Measurements from ENCODE around the gene NEXN.

The NEXN gene

DNA sequence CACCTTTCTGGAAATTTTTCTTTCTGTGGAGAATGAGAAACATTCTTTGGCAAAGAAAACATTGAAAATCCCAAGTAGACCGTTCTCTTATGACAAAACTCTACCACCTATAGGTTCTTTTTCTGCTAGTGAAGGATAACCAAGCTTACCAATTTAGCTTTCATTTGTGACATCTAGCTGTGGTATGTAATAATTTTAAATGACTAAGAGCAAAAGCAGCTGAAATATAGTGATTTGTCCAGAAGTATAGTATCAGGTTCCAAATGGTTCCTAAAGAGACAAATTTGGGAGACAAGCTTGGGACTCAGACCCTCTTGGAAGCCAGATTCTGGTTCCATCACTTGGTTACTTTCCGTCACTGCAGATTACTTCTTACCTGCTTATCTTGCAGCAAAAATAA, 66.1 kb downstream of the NEXN start:
- no peak overlapping the region for H3K27ac Mint-ChIP-seq
- H3K9me3 Mint-ChIP-seq = no peaks in the 10 kb centered on the region
- H3K4me1 Mint-ChIP-seq = no peaks in the 10 kb centered on the region
- TF ChIP-seq, protein P1, sequence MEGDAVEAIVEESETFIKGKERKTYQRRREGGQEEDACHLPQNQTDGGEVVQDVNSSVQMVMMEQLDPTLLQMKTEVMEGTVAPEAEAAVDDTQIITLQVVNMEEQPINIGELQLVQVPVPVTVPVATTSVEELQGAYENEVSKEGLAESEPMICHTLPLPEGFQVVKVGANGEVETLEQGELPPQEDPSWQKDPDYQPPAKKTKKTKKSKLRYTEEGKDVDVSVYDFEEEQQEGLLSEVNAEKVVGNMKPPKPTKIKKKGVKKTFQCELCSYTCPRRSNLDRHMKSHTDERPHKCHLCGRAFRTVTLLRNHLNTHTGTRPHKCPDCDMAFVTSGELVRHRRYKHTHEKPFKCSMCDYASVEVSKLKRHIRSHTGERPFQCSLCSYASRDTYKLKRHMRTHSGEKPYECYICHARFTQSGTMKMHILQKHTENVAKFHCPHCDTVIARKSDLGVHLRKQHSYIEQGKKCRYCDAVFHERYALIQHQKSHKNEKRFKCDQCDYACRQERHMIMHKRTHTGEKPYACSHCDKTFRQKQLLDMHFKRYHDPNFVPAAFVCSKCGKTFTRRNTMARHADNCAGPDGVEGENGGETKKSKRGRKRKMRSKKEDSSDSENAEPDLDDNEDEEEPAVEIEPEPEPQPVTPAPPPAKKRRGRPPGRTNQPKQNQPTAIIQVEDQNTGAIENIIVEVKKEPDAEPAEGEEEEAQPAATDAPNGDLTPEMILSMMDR (IDR thresholded peaks at IDR 0.05; ENCODE audit: unreplicated experiment in 3 of 3) = no peak
- no peak overlapping the region for H3K4me3 Mint-ChIP-seq
- H3K27me3 Mint-ChIP-seq (ENCODE audit: low read depth) = no peaks in the 10 kb centered on the region
- H3K36me3 Mint-ChIP-seq (ENCODE audit: low read depth) = peaks cover 67% of the 10 kb centered on the region

DNA sequence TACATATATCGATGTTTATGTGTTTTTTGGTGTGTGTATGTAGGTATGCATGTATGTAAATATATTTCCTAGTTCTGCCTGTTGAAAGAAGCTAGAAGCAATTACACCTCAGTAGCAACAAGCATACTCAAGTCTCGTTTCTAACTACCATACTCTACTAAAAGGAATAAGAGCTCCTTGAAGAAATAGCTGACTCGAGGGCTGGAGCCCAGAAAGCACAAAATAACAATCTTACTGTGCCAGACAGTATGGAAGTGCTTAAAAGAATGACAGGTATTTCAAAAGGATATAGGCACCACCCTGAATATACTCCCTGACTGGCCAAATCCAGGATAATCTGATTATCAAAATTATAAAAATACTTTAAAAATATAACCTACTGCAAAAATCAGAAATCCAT, 67.3 kb downstream of the NEXN start:
- Mint-ChIP-seq H3K27ac (no peak overlapping the region), H3K4me1 (no peaks in the 10 kb centered on the region), H3K4me3 (no peak overlapping the region), H3K27me3 (ENCODE audit: low read depth) (no peaks in the 10 kb centered on the region), H3K9me3 (no peaks in the 10 kb centered on the region), H3K36me3 (ENCODE audit: low read depth) (peaks cover 79% of the 10 kb centered on the region)
- TF ChIP-seq, protein P1 (IDR thresholded peaks at IDR 0.05; ENCODE audit: unreplicated experiment in 3 of 3) = no peak

DNA sequence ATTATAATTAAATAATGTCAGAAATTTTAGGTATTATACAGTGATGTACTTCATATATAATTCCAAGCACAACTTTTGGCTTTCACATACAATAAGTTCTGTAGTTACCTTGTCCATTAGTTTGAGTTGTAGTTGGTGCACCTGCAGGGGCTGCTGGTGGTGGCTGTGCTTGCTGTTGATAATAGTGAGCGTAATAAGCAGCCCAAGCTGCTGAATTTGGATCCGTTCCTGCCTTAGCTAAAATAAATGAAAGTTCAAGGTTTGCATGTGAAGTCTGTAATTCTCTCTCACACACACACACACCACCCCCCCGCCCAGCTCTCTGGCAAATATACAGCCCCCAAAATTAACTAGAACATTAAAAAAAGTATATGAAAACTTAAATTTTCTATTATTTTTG, 68.0 kb downstream of the NEXN start:
- Mint-ChIP-seq H3K36me3 (ENCODE audit: low read depth) (peaks cover 82% of the 10 kb centered on the region), H3K27me3 (ENCODE audit: low read depth) (no peaks in the 10 kb centered on the region), H3K9me3 (no peaks in the 10 kb centered on the region), H3K4me1 (no peaks in the 10 kb centered on the region), H3K4me3 (no peak overlapping the region), H3K27ac (no peak overlapping the region)
- TF ChIP-seq, protein P1 (IDR thresholded peaks at IDR 0.05; ENCODE audit: unreplicated experiment in 3 of 3) = no peak

DNA sequence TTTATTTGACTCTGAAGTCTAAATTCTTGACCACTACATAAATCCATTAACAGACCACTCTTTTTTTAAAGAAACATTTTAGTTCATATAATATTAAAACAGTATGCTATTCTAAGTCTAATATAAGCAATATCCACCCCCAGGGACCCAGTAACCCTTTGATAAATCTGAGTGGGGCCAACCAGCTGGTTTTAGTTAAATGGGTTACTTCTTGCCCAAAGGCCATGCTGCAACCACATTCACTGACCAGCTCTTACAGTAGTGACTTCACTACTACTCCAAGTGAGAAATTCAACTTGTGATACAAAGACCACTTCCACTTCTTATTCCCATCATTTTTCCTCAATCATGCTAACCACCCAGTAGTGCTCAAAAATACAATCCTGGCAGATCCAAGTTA, 70.0 kb downstream of the NEXN start:
- no peaks in the 10 kb centered on the region for H3K9me3 Mint-ChIP-seq
- H3K4me1 Mint-ChIP-seq = no peaks in the 10 kb centered on the region
- H3K27ac Mint-ChIP-seq = no peak overlapping the region
- H3K4me3 Mint-ChIP-seq = no peak overlapping the region
- TF ChIP-seq, protein P1 (IDR thresholded peaks at IDR 0.05; ENCODE audit: unreplicated experiment in 3 of 3) = no peak
- no peaks in the 10 kb centered on the region for H3K27me3 Mint-ChIP-seq (ENCODE audit: low read depth)
- H3K36me3 Mint-ChIP-seq (ENCODE audit: low read depth) = peaks cover 83% of the 10 kb centered on the region

DNA sequence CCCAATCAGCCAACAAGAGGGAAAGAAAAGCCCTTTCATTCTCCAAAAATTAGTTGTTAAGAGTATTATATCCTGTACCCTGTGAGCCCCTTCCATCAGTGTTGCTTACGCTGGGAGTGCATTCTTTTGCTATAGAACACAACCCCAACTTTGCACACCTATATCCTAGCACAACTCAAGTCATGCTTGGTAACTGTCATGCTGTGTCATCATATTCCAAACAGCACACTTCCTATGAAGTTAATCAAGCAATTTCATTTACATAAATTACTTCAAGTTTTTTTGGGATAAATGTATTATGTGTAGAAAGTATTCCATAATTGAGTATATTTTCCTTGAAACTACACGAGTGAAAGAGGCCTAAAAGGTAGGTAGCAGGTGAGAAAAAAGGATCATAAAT, 70.4 kb downstream of the NEXN start:
- no peak overlapping the region for H3K27ac Mint-ChIP-seq
- H3K9me3 Mint-ChIP-seq = no peaks in the 10 kb centered on the region
- H3K27me3 Mint-ChIP-seq (ENCODE audit: low read depth) = no peaks in the 10 kb centered on the region
- TF ChIP-seq, protein P1 (IDR thresholded peaks at IDR 0.05; ENCODE audit: unreplicated experiment in 3 of 3) = no peak
- no peak overlapping the region for H3K4me3 Mint-ChIP-seq
- H3K36me3 Mint-ChIP-seq (ENCODE audit: low read depth) = peaks cover 83% of the 10 kb centered on the region
- no peaks in the 10 kb centered on the region for H3K4me1 Mint-ChIP-seq

DNA sequence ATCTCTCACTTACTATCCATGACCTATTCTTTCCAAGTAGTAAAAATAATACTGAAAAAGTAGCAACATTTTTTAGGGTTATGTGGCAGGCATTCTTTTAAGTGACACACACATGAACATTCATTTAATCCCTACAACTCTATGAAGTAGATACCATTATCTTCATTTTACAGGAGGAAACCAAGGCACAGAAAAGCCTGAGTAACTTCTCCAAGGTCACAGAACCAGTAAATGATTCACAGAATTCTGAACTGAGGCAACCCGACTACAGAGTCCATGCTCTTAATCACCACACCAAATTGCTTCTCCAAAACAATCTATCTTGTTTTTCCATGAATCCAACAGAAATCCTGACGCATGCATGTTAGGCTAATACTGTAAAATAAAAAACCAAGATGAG, 73.0 kb downstream of the NEXN start:
- Mint-ChIP-seq H3K36me3 (ENCODE audit: low read depth) (peaks cover 88% of the 10 kb centered on the region), H3K9me3 (no peaks in the 10 kb centered on the region), H3K4me3 (no peak overlapping the region), H3K4me1 (no peaks in the 10 kb centered on the region), H3K27me3 (ENCODE audit: low read depth) (no peaks in the 10 kb centered on the region), H3K27ac (peak overlapping the region in 1 of 3 experiments; percentile 42)
- TF ChIP-seq, protein P1 (IDR thresholded peaks at IDR 0.05; ENCODE audit: unreplicated experiment in 3 of 3) = no peak

Data from nephron (organoid).